Fibroblast of mammary gland (primary cell): Measurements from ENCODE around the gene SH3RF3.

Experiments used
- DNase-seq: peaks from one replicate; pipeline ENCODE4 v3.0.0-alpha.2; 2010; ENCODE audit warnings: low read depth
- H3K4me3 ChIP-seq: 2 replicates; pipeline ENCODE4 v1.5.1; 2011; ENCODE audit warnings: low read depth, mild to moderate bottlenecking, low read length, moderate library complexity; ENCODE audit not compliant: control insufficient read depth
- TF ChIP-seq, protein P1 (sequence below): conservative IDR thresholded peaks from 2 replicates; pipeline ENCODE4 v1.5.1; 2011; ENCODE audit warnings: low read depth, low read length, inconsistent platforms; ENCODE audit not compliant: control insufficient read depth, insufficient read depth

The SH3RF3 gene

DNA sequence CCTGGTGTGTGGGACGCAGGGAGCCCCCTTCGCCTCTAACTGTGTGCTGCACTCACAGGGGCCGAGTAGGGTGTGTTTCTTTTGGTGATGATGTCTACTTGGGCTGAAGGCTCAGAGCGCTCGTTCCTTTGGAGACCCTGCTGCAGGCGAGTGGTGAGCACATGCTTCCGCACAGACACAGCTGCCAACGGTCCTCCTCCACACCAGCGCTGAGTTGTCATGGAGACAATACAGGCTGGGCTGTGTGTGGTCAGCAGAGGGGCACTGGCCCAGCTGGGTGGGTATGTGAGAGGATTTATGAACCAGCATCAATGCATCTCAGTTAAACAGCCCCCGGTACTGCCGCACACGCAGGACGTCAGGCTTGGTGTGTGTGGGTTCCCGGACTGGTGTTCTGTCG lies 143.5 kb downstream of the SH3RF3 start:
- no peak for DNase-seq
- TF ChIP-seq, protein P1, sequence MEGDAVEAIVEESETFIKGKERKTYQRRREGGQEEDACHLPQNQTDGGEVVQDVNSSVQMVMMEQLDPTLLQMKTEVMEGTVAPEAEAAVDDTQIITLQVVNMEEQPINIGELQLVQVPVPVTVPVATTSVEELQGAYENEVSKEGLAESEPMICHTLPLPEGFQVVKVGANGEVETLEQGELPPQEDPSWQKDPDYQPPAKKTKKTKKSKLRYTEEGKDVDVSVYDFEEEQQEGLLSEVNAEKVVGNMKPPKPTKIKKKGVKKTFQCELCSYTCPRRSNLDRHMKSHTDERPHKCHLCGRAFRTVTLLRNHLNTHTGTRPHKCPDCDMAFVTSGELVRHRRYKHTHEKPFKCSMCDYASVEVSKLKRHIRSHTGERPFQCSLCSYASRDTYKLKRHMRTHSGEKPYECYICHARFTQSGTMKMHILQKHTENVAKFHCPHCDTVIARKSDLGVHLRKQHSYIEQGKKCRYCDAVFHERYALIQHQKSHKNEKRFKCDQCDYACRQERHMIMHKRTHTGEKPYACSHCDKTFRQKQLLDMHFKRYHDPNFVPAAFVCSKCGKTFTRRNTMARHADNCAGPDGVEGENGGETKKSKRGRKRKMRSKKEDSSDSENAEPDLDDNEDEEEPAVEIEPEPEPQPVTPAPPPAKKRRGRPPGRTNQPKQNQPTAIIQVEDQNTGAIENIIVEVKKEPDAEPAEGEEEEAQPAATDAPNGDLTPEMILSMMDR = no peak
- no peak overlapping the region for H3K4me3 ChIP-seq

DNA sequence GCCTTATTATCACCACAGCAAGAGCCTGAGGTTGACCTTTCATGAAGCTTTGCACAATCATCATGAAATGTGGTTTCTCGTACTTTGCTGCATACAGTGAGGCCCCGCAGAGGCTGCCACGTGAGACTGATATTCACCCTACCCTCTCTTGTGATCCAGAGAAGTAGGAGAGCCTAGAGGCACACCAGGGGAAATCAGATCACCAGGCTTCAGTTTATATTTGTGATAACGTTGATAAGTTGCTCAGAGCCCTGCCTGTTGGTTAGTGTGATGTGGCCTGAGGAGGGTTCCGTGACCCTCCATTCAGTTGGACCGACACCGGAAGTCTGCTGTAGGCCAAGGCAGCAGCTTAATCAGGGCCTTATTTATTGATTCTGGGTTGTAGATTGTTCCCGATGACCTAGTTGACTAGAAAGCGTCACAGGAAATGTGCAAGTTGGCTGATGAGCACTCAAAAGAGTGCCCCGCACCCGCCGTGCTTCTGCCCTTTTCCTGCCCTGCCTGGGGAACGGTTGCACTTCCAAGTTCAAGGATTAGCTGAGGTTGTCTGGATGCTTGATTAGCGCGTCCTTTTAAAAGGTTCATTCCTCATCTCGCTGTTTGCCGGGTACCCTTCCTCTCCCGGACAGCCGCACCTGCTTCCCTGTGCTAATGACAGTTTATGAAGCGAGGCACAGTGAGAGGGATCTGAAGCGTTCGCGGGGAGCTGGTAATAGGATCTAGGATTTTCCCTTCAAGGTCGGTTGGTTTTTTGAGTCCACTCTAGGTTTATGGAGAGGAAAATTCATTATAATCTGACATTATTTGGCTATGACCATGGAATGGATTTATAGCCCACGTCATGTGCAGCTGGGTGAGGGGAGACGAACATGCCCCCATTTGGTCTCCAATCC lies 146.4 kb downstream of the SH3RF3 start:
- no peak overlapping the region for H3K4me3 ChIP-seq
- DNase-seq = no peak
- TF ChIP-seq, protein P1 = no peak

DNA sequence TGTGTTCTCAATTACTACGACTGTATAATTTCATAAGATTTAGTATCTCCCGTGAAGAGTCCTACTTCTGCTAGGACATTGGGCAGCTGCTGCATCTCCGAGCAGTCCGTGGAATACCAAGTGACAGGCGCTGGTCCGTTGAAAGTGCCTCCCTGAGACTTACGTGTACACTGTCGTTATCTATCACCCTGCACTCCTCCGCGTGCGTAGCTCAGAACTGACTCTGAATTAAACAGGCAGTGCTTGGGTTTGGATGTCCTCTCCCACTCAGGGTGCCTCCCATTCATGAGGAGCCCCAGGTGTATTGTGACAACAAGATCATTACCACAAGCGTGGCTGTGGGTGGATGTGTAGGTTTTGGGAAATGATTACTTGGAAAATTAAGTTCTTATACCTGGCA lies 148.4 kb downstream of the SH3RF3 start:
- TF ChIP-seq, protein P1 = no peak

DNA sequence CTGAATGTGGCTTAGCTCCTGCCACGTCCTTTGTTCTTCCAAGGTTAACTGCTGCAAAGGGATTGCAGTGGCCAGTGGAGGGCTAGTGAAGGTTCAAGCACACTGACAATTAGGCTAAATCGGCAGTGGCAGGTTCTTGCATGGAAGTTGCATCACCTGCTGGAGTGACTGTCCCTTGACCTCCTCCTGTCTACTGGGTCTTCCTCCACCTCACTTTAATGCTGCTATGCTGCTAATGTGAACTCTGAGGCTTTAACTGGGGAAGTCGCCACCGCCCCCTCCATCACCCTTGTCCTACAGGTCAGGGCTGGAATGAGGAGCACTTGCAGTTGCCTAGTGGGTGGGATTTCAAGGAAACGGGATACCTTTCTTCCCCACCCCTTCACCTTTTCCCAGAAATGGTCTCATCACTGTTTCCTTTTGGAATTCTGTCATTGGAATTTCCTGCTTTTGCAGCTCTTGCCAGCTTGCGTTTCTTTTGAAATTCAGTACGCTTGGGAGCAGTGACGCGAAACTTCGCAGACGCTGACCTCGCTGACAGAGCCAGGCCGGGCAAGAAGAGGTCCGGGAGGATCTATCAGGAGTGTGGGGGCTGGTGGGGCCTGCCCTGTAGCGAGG lies 150.3 kb downstream of the SH3RF3 start:
- TF ChIP-seq, protein P1 = no peak
- no peak overlapping the region for H3K4me3 ChIP-seq
- peak; percentile 26 for DNase-seq

More for the DNA sequence above, 148.4 kb downstream of the SH3RF3 start:
- no peak overlapping the region for H3K4me3 ChIP-seq
- no peak for DNase-seq

DNA sequence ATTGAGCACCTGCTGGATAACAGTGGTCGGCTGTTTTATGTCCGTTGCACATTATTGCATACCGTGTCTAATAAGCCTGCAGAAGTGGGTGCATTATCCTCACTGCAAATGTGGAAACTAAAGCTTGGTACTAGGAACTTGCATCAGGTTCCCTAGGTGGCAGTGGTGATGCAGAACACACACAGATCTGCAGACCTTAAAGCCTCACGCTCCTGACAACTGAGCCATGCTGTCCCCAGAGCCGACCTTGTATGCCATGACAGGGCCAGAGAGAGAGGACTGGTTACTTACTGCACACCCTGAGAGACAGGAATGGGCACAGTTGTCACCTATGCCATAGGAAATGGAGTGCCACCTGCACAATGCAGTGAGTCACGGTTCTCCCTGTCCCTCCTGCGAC lies 151.8 kb downstream of the SH3RF3 start:
- H3K4me3 ChIP-seq = no peak overlapping the region
- no peak for DNase-seq
- TF ChIP-seq, protein P1 = no peak

DNA sequence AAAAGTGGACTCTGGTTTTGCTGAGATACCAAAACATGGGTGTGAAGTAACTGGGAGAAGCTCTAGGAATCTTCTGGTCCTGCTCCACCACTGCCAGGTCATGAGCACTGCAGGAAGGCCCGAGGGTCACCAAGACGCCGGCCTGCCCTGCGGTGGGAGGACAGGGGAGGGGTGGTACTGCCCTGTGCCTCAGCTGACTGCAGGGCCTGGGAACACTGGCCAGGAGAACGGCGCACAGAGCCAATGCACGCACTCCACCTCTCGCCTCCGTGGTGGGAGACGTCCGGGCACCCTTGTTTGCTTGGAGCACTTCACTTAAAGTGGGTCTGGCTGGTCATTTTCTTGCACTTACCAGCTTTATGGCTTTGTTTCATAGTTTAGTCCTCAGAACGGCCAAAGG lies 153.4 kb downstream of the SH3RF3 start:
- TF ChIP-seq, protein P1 = no peak
- no peak overlapping the region for H3K4me3 ChIP-seq
- no peak for DNase-seq

DNA sequence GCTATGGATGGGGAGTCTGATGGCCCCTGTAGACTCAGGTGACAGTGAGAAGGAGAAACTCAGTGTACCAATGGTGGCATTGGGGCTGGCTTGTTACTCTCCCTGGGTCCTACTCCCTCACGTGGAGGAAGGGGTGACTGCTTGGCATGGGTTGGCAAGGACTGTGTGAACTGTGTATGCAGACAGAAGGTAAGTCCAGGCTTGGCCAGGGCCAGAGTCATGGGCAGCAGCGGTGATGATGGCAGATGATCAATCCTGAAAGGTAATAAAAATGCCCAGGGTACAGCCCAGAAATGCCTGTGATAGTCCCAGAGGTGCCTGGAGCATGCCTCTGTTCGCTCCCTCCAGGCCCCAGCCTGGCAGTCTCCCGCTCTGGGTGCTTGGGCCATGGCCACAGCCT lies 153.9 kb downstream of the SH3RF3 start:
- no peak for DNase-seq
- TF ChIP-seq, protein P1 = no peak
- H3K4me3 ChIP-seq = no peak overlapping the region
